Measurements from ENCODE around the gene CATSPER1. TPM values are rescaled to one million over a fixed set of nuclear protein-coding genes. Genes with fewer than 3 reads are reported as not detected.
A peak's percentile ranks its signal among the peaks of the same experiment; 100 is the strongest.

The CATSPER1 gene
- total and polyA plus RNA-seq, 2 donors (not counting 3 experiments of a cell fraction or from before 2014, with no cell fraction given): 0.68 to 1.0 TPM

DNA sequence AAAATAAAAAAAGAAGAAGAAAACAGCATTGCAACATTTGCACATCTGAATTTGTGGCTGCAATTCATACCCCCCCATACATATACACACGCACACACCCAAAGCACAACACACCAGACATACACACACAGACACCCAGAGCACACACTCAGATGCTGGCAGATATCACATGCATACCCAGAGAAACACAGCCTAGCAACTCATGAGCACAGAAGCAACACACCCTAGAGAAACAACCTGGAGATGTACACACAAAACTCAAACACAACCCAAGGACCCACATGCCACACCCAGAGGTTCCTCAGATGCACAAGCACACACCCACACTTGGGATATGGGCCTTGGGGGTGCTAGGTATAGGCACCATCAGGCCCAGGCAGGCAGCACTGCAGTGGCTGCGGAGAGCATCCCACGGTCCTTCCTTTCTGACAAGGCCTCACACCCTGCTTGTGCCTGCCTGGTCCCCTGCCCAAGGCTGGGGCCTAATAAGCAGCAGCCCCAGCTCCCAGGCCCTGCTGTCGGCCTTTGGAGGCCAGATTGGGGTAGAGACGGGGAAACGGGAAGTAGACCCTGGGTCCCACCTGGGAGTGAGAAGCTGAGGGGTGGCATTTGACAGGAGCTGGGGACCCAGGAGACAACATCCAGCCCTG is 11.3 kb downstream of the CATSPER1 start:
- no TSS peak for BruUV-seq (replicated peaks)
- CTCF ChIA-PET: interaction anchor here (0.6 to 1.8 kb wide), 4 partner anchors 26 to 127 kb away, joined by 4 to 5 read pairs (median 4); partner anchors contain the start of gene FIBP

More for the DNA sequence above, 11.3 kb downstream of the CATSPER1 start:
- Histone ChIP-seq H4K20me1 (replicated peaks; ENCODE audit: control insufficient read depth, extremely low read depth, insufficient read depth, low read length) (no peaks in the 10 kb centered on the region), H3K79me2 (ENCODE audit: control insufficient read depth, insufficient read depth, low read length) (no peaks in the 10 kb centered on the region), H3K4me3 (replicated peaks in 1 of 3; ENCODE audit: insufficient read depth in 1 of 3, low read depth in 1 of 3, low read length in 3 of 3) (no peak overlapping the region), H3K27ac (ENCODE audit: insufficient read depth, low read depth, low read length) (peak overlapping the region; percentile 84), H3K9me1 (replicated peaks; ENCODE audit: control insufficient read depth, extremely low read depth, insufficient read depth, low read length) (no peaks in the 10 kb centered on the region), H3K9ac (replicated peaks; ENCODE audit: extremely low read depth, insufficient read depth, low read length) (peak overlapping the region; percentile 48), H3K4me1 (ENCODE audit: control insufficient read depth, extremely low read depth, insufficient read depth, low read length) (peaks cover 21% of the 10 kb centered on the region), H2AFZ (ENCODE audit: low read depth, low read length) (peak overlapping the region; percentile 43), H3K27me3 (ENCODE audit: control insufficient read depth in 2 of 2, insufficient read depth in 2 of 2, low read length in 2 of 2) (peaks cover 2% of the 10 kb centered on the region in 2 experiments), H3K36me3 (ENCODE audit: control insufficient read depth in 2 of 2, extremely low read depth in 1 of 2, insufficient read depth in 2 of 2, low read length in 2 of 2) (no peaks in the 10 kb centered on the region), H3K9me3 (replicated peaks; ENCODE audit: control insufficient read depth, insufficient read depth, low read length) (no peaks in the 10 kb centered on the region), H3K4me2 (ENCODE audit: insufficient read depth, low read length) (peak overlapping the region; percentile 19)
- POLR2A ChIA-PET: no interaction called here
- intact Hi-C loops (cut with micrococcal nuclease): no loop called here
- dilution Hi-C loops (cut with MboI; ENCODE audit: extremely low pct_ligation_motif_present, low sequenced_read_pairs): no loop called here
- DNase-seq (ENCODE audit: low read depth, low spot score): no peak
- no peak for FAIRE-seq
- TF ChIP-seq MYC (IDR thresholded peaks at IDR 0.05; ENCODE audit: low read depth, low read length) (no peak), JUN (IDR thresholded peaks at IDR 0.05; ENCODE audit: borderline replicate concordance, insufficient read depth, insufficient read length, low read depth) (no peak), POLR2AphosphoS5 (IDR thresholded peaks at IDR 0.05; ENCODE audit: insufficient read depth, low read depth, low read length) (no peak), POLR2A (IDR thresholded peaks at IDR 0.05; ENCODE audit: low read depth, low read length) (no peak), EZH2 (IDR thresholded peaks at IDR 0.05; ENCODE audit: borderline replicate concordance, low read depth, low read length, severe bottlenecking) (no peak), GATA2 (IDR thresholded peaks at IDR 0.05; ENCODE audit: insufficient read depth, insufficient read length, low read depth, low read length) (no peak), FOS (IDR thresholded peaks at IDR 0.05; ENCODE audit: borderline replicate concordance, insufficient read depth, low read length) (no peak)
- TF ChIP-seq, protein P1, sequence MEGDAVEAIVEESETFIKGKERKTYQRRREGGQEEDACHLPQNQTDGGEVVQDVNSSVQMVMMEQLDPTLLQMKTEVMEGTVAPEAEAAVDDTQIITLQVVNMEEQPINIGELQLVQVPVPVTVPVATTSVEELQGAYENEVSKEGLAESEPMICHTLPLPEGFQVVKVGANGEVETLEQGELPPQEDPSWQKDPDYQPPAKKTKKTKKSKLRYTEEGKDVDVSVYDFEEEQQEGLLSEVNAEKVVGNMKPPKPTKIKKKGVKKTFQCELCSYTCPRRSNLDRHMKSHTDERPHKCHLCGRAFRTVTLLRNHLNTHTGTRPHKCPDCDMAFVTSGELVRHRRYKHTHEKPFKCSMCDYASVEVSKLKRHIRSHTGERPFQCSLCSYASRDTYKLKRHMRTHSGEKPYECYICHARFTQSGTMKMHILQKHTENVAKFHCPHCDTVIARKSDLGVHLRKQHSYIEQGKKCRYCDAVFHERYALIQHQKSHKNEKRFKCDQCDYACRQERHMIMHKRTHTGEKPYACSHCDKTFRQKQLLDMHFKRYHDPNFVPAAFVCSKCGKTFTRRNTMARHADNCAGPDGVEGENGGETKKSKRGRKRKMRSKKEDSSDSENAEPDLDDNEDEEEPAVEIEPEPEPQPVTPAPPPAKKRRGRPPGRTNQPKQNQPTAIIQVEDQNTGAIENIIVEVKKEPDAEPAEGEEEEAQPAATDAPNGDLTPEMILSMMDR (IDR thresholded peaks at IDR 0.05; ENCODE audit: extremely low read depth in 1 of 2, insufficient read depth in 1 of 2, low read depth in 1 of 2, low read length in 2 of 2): no peak
- TF ChIP-seq, protein P2, sequence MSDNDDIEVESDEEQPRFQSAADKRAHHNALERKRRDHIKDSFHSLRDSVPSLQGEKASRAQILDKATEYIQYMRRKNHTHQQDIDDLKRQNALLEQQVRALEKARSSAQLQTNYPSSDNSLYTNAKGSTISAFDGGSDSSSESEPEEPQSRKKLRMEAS (IDR thresholded peaks at IDR 0.05; ENCODE audit: insufficient read depth, insufficient read length): no peak

Measured in endothelial cell of umbilical vein (primary cell).